ENCODE results near the gene MYO5C.

GRCh38 chr15:52218816-52219215 lies 76.8 kb downstream of the MYO5C start:
- TF ChIP-seq CTCF (IDR thresholded peaks at IDR 0.05 in 4 of 5, conservative IDR thresholded peaks at IDR 0.05 in 1 of 5): no peak
- TF ChIP-seq POLR2A (IDR thresholded peaks at IDR 0.05): no peak

All from gastrocnemius medialis (tissue), 4 donors.